ENCODE data around the gene SLC39A11. TPM values are rescaled to one million over a fixed set of nuclear protein-coding genes. Genes with fewer than 3 reads are reported as not detected.

Gene SLC39A11
- total RNA-seq, 2 donors from 2014 or later, result 18.1 to 20.1 TPM

GRCh38 chr17:72802726-72803125 is 289.8 kb downstream of the SLC39A11 start:
- Mint-ChIP-seq H3K27ac (no peak overlapping the region), H3K36me3 (ENCODE audit: low read depth) (peaks cover 20% of the 10 kb centered on the region), H3K4me1 (no peaks in the 10 kb centered on the region), H3K9me3 (peaks cover 41% of the 10 kb centered on the region), H3K4me3 (no peak overlapping the region), H3K27me3 (ENCODE audit: insufficient read depth) (no peaks in the 10 kb centered on the region)
- H3K9ac ChIP-seq (ENCODE audit: extremely low read depth, low read length, poor library complexity, severe bottlenecking), result no peak overlapping the region
- H3K4me3 ChIP-seq (ENCODE audit: low read length), result no peak overlapping the region
- 87 to 89% methylated on average over 8 of the region's 8 CpGs for WGBS, 2 experiments (ENCODE audit: insufficient coverage in 1 of 2, insufficient read length in 1 of 2)
- DNase-seq, result no peak
- no peaks in the 10 kb centered on the region for H3K27me3 ChIP-seq (ENCODE audit: control insufficient read depth, insufficient read depth, low read length, poor library complexity, severe bottlenecking)
- no peaks in the 10 kb centered on the region for H3K4me1 ChIP-seq (ENCODE audit: control insufficient read depth, insufficient read depth, low read length)
- no peak for TF ChIP-seq CTCF (conservative IDR thresholded peaks at IDR 0.05)
- peaks cover 23% of the 10 kb centered on the region for H3K9me3 ChIP-seq (ENCODE audit: control insufficient read depth, low read length)
- H3K36me3 ChIP-seq (ENCODE audit: control insufficient read depth, insufficient read depth, low read length), result no peaks in the 10 kb centered on the region
- no peak overlapping the region for H3K27ac ChIP-seq (ENCODE audit: low read depth, low read length)

- no peak for TF ChIP-seq CTCF (conservative IDR thresholded peaks at IDR 0.05)
- Mint-ChIP-seq H3K4me1 (no peaks in the 10 kb centered on the region), H3K27me3 (ENCODE audit: insufficient read depth) (peaks cover 2% of the 10 kb centered on the region), H3K27ac (no peak overlapping the region), H3K9me3 (peaks cover 71% of the 10 kb centered on the region), H3K36me3 (ENCODE audit: low read depth) (peaks cover 21% of the 10 kb centered on the region), H3K4me3 (no peak overlapping the region)
- Histone ChIP-seq H3K9ac (ENCODE audit: extremely low read depth, low read length, poor library complexity, severe bottlenecking) (no peak overlapping the region), H3K27me3 (ENCODE audit: control insufficient read depth, insufficient read depth, low read length, poor library complexity, severe bottlenecking) (no peaks in the 10 kb centered on the region), H3K36me3 (ENCODE audit: control insufficient read depth, insufficient read depth, low read length) (no peaks in the 10 kb centered on the region), H3K4me1 (ENCODE audit: control insufficient read depth, insufficient read depth, low read length) (no peaks in the 10 kb centered on the region), H3K4me3 (ENCODE audit: low read length) (no peak overlapping the region), H3K27ac (ENCODE audit: low read depth, low read length) (no peak overlapping the region), H3K9me3 (ENCODE audit: control insufficient read depth, low read length) (peaks cover 54% of the 10 kb centered on the region)
- 80 to 97% methylated on average over 1 to 2 of the region's 2 CpGs for WGBS, 2 experiments (ENCODE audit: insufficient coverage in 1 of 2, insufficient read length in 1 of 2)
- DNase-seq, result no peak
Measured at GRCh38 chr17:72797142-72797541, 295.3 kb downstream of the SLC39A11 start.

- 70 to 86% methylated on average over 4 to 5 of the region's 5 CpGs for WGBS, 2 experiments (ENCODE audit: insufficient coverage in 1 of 2, insufficient read length in 1 of 2)
- H3K27me3 Mint-ChIP-seq (ENCODE audit: insufficient read depth), result peaks cover 2% of the 10 kb centered on the region
Measured at GRCh38 chr17:72795941-72796340, 296.5 kb downstream of the SLC39A11 start.

More at GRCh38 chr17:72795941-72796340, 296.5 kb downstream of the SLC39A11 start:
- H3K27ac Mint-ChIP-seq, result no peak overlapping the region
- Histone ChIP-seq H3K27me3 (ENCODE audit: control insufficient read depth, insufficient read depth, low read length, poor library complexity, severe bottlenecking) (no peaks in the 10 kb centered on the region), H3K27ac (ENCODE audit: low read depth, low read length) (peak overlapping the region; percentile 60), H3K4me1 (ENCODE audit: control insufficient read depth, insufficient read depth, low read length) (no peaks in the 10 kb centered on the region), H3K4me3 (ENCODE audit: low read length) (no peak overlapping the region), H3K36me3 (ENCODE audit: control insufficient read depth, insufficient read depth, low read length) (no peaks in the 10 kb centered on the region), H3K9me3 (ENCODE audit: control insufficient read depth, low read length) (peaks cover 57% of the 10 kb centered on the region), H3K9ac (ENCODE audit: extremely low read depth, low read length, poor library complexity, severe bottlenecking) (no peak overlapping the region)
- no peak for DNase-seq
- peaks cover 20% of the 10 kb centered on the region for H3K36me3 Mint-ChIP-seq (ENCODE audit: low read depth)
- no peak overlapping the region for H3K4me3 Mint-ChIP-seq
- H3K9me3 Mint-ChIP-seq, result peaks cover 69% of the 10 kb centered on the region
- no peaks in the 10 kb centered on the region for H3K4me1 Mint-ChIP-seq
- TF ChIP-seq CTCF (conservative IDR thresholded peaks at IDR 0.05), result no peak
